Peyer's patch (tissue), 4 donors: ENCODE data around the gene TOX3. TPM values are rescaled to one million over a fixed set of nuclear protein-coding genes. Genes with fewer than 3 reads are reported as not detected.

ENCODE experiments used
- DNase-seq, 3 donors: peaks; one replicate each; pipeline ENCODE4 v3.0.0-alpha.2; 2017 to 2019
- H3K27ac ChIP-seq, 4 donors: fragments of 200-600 bp; sonication (generic); one replicate each; pipeline ENCODE4 v1.5.1; 2016 to 2019
- H3K27me3 ChIP-seq, 2 donors: fragments of 200-600 bp; sonication (generic); one replicate each; pipeline ENCODE4 v1.5.1; 2019
- H3K36me3 ChIP-seq, 3 donors: fragments of 200-600 bp; sonication (generic); one replicate each; pipeline ENCODE4 v1.5.1; 2016 to 2019
- H3K4me1 ChIP-seq, 4 donors: fragments of 200-600 bp; sonication (generic); one replicate each; pipeline ENCODE4 v1.5.1; 2016 to 2019
- H3K4me3 ChIP-seq, 4 donors: fragments of 200-600 bp; sonication (generic); 1 replicate in 3 of 4; 2 replicates in 1 of 4; pipeline ENCODE4 v1.5.1; 2016 to 2019; ENCODE audit warnings: mild to moderate bottlenecking in 1 of 4
- H3K9me3 ChIP-seq, 4 donors: fragments of 200-600 bp; sonication (generic); one replicate each; pipeline ENCODE4 v1.5.1; 2016 to 2019; ENCODE audit warnings: mild to moderate bottlenecking in 1 of 4
- POLR2A ChIP-seq, 2 donors: fragments of 450-650 bp; IDR thresholded peaks; one replicate each; pipeline ENCODE4 v1.5.1; 2017; ENCODE audit warnings: antibody characterized with exemption in 2 of 2, mild to moderate bottlenecking in 2 of 2, moderate library complexity in 2 of 2
- total RNA-seq, 4 donors: library from RNA; depleted of rRNA; stranded (reverse); fragments of >200 nt; gene quantifications; one replicate each; pipeline ENCODE4 v1.1.0, GENCODE V29; 2016
- TF ChIP-seq, protein P1 (sequence below), 6 experiments: fragments of 450-650 bp in 4 of 6; fragments of 200-600 bp in 2 of 6; sonication (generic) in 1 of 6; IDR thresholded peaks; one replicate each; pipeline ENCODE4 v1.5.1; 2017 to 2019; ENCODE audit warnings: antibody characterized with exemption in 6 of 6, mild to moderate bottlenecking in 3 of 6, moderate library complexity in 1 of 6

The TOX3 gene
- total RNA-seq, 4 donors from 2014 or later, result 5.0 to 24.5 (median 18.6) TPM

DNA sequence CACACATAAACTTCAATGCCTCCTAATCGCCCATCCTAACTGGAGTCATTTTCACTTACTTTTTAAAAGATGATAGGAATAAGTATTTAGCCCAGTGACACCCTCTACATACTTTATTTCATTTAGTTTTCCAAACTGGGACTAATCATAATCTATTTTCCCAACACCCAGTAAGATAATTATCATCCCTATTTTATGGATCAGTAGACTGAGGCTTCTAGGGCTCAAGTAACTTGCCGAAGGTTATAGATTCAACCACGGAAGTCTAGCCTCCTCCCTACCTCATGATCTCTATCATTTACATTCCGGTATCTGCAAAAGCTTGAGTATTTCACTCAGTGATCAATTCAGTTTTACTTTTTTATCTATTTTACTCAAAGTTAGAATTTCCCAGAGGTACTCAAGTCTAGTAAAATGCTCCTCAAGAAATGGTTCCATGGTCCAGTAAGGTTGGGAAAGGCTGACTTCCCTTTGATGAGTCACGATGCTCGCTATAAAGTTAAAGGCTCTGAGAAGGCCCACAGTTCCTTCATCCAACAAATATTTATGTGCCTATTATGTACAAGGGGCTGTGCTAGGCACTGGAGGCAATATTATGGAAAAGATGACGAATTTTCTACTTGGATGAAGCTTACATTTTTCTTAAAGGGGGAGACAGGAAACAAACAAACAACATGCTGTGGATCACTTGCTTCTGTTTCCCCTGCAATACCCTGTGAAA, 75.1 kb downstream of the TOX3 start:
- H3K4me3 ChIP-seq, result no peak overlapping the region
- TF ChIP-seq, protein P1, sequence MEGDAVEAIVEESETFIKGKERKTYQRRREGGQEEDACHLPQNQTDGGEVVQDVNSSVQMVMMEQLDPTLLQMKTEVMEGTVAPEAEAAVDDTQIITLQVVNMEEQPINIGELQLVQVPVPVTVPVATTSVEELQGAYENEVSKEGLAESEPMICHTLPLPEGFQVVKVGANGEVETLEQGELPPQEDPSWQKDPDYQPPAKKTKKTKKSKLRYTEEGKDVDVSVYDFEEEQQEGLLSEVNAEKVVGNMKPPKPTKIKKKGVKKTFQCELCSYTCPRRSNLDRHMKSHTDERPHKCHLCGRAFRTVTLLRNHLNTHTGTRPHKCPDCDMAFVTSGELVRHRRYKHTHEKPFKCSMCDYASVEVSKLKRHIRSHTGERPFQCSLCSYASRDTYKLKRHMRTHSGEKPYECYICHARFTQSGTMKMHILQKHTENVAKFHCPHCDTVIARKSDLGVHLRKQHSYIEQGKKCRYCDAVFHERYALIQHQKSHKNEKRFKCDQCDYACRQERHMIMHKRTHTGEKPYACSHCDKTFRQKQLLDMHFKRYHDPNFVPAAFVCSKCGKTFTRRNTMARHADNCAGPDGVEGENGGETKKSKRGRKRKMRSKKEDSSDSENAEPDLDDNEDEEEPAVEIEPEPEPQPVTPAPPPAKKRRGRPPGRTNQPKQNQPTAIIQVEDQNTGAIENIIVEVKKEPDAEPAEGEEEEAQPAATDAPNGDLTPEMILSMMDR (IDR thresholded peaks at IDR 0.05), result no peak
- TF ChIP-seq POLR2A (IDR thresholded peaks at IDR 0.05), result no peak
- no peaks in the 10 kb centered on the region for H3K4me1 ChIP-seq
- H3K27ac ChIP-seq, result no peak overlapping the region
- DNase-seq, result peak in 1 of 3 donors; percentile 49
- H3K27me3 ChIP-seq, result no peaks in the 10 kb centered on the region
- no peaks in the 10 kb centered on the region for H3K9me3 ChIP-seq
- no peaks in the 10 kb centered on the region for H3K36me3 ChIP-seq

DNA sequence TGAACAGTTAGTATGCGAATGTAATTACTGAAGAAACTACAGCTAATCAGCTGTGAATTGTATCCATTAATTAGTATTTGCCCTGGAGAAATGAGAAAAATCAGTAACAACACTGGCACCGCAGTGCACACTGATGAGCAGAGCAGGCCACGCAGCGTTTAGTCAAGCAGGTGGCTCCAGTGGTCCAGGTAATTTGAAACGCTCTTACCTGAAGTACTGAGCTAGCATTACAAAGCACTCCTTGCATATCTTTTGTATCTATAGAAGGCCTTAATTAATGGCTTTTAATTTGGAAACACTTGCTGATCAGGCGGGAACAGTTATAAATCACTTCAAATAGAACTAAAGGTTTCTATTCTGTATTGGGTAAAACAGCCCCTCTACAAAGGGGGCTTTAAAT, 76.4 kb downstream of the TOX3 start:
- no peak overlapping the region for H3K27ac ChIP-seq
- H3K36me3 ChIP-seq, result no peaks in the 10 kb centered on the region
- no peak for DNase-seq
- no peak for TF ChIP-seq POLR2A (IDR thresholded peaks at IDR 0.05)
- TF ChIP-seq, protein P1 (IDR thresholded peaks at IDR 0.05), result no peak
- no peaks in the 10 kb centered on the region for H3K27me3 ChIP-seq
- H3K4me1 ChIP-seq, result no peaks in the 10 kb centered on the region
- no peaks in the 10 kb centered on the region for H3K9me3 ChIP-seq
- no peak overlapping the region for H3K4me3 ChIP-seq

DNA sequence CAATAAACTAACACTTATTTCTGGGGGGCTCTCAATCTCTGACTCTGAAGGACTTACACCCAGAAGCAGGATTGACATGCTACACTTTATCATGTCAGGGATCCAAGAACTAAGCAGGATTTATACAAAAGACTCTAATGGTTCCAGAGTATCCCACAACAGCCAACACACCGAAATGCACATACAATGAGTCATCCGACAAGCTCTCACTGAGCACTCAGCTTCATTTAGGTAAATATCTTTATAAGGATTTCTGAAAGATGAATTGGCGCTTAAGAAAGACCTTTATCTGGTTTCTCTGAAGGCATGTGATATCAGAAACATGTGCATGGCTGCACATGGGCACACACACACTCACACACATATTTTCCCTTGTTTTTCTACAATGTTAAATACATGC, 77.2 kb downstream of the TOX3 start:
- Histone ChIP-seq H3K36me3 (no peaks in the 10 kb centered on the region), H3K4me1 (no peaks in the 10 kb centered on the region), H3K27me3 (no peaks in the 10 kb centered on the region), H3K27ac (no peak overlapping the region), H3K9me3 (no peaks in the 10 kb centered on the region), H3K4me3 (no peak overlapping the region)
- DNase-seq, result no peak
- TF ChIP-seq, protein P1 (IDR thresholded peaks at IDR 0.05), result no peak
- no peak for TF ChIP-seq POLR2A (IDR thresholded peaks at IDR 0.05)

DNA sequence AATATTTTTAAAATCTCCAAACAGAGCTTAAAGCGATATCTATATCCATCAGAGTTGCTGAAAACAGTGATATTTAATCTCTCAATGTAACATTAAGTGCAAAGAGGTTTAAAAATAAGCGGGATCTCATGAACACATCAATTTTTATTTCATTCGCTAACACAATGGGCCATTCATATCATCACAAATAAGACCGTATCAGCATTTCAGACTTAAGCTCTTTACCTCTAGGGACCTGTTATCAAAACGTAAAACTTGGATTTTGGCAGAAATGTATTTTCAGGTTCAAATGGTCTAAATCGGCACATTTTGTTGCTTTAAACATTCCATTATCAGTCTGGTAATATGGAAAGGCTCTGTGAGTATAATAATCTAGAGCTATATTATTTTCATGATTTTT, 77.9 kb downstream of the TOX3 start:
- H3K4me1 ChIP-seq, result no peaks in the 10 kb centered on the region
- no peak overlapping the region for H3K27ac ChIP-seq
- no peak for TF ChIP-seq POLR2A (IDR thresholded peaks at IDR 0.05)
- TF ChIP-seq, protein P1 (IDR thresholded peaks at IDR 0.05), result no peak
- H3K27me3 ChIP-seq, result no peaks in the 10 kb centered on the region
- H3K4me3 ChIP-seq, result no peak overlapping the region
- H3K9me3 ChIP-seq, result no peaks in the 10 kb centered on the region
- no peak for DNase-seq
- no peaks in the 10 kb centered on the region for H3K36me3 ChIP-seq

DNA sequence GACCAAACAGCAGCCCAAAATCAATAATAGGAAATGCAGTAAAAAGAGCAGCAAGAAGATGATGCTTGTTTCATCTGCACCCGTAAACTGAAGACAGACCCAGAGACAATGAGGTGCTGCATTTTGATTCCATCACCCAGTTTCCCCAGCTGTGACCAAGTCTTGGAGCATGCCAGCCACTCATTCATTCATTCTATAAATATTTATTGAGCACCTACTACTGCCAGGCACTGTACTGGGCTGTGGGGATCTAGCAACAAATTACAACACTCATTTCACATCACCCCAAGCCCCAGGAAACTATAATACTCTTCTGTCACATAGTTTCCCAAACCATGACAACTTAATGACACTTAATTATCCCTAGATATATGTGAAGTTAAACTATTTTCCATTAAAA, 79.2 kb downstream of the TOX3 start:
- Histone ChIP-seq H3K27ac (no peak overlapping the region), H3K27me3 (no peaks in the 10 kb centered on the region), H3K4me3 (no peak overlapping the region), H3K36me3 (no peaks in the 10 kb centered on the region), H3K4me1 (no peaks in the 10 kb centered on the region), H3K9me3 (no peaks in the 10 kb centered on the region)
- no peak for DNase-seq
- TF ChIP-seq POLR2A (IDR thresholded peaks at IDR 0.05), result no peak
- TF ChIP-seq, protein P1 (IDR thresholded peaks at IDR 0.05), result no peak
